Measurements from ENCODE around the gene OR10A4.

Gene OR10A4, protein sequence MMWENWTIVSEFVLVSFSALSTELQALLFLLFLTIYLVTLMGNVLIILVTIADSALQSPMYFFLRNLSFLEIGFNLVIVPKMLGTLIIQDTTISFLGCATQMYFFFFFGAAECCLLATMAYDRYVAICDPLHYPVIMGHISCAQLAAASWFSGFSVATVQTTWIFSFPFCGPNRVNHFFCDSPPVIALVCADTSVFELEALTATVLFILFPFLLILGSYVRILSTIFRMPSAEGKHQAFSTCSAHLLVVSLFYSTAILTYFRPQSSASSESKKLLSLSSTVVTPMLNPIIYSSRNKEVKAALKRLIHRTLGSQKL

DNA sequence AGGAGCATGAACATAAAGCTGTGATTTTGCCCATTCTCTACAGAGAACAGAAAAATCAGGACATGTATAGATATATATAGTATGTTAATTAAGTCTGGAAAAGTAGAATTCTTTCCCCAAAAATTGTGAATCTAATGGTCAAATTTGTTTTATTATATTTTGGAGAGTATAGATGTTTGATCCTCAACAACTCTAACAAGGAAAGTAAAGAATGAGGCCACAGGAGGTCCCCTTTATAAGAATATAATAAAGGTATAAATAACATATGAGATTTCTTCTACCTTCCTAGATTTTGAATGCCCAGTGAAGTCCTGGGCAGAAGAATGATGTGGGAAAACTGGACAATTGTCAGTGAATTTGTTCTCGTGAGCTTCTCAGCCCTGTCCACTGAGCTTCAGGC is at the start of gene OR10A4:
Gene OR10A4 (plus strand): TSS at position 301 of the 400 bp plus-strand sequence. CDS start 23 bp downstream, at position 324.
- TF ChIP-seq, protein P1, sequence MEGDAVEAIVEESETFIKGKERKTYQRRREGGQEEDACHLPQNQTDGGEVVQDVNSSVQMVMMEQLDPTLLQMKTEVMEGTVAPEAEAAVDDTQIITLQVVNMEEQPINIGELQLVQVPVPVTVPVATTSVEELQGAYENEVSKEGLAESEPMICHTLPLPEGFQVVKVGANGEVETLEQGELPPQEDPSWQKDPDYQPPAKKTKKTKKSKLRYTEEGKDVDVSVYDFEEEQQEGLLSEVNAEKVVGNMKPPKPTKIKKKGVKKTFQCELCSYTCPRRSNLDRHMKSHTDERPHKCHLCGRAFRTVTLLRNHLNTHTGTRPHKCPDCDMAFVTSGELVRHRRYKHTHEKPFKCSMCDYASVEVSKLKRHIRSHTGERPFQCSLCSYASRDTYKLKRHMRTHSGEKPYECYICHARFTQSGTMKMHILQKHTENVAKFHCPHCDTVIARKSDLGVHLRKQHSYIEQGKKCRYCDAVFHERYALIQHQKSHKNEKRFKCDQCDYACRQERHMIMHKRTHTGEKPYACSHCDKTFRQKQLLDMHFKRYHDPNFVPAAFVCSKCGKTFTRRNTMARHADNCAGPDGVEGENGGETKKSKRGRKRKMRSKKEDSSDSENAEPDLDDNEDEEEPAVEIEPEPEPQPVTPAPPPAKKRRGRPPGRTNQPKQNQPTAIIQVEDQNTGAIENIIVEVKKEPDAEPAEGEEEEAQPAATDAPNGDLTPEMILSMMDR (IDR thresholded peaks at IDR 0.05): no peak
- no peak for TF ChIP-seq ZFX (IDR thresholded peaks at IDR 0.05; ENCODE audit: borderline replicate concordance)
- no peak within 1 kb of the TSS for H3K27ac ChIP-seq

DNA sequence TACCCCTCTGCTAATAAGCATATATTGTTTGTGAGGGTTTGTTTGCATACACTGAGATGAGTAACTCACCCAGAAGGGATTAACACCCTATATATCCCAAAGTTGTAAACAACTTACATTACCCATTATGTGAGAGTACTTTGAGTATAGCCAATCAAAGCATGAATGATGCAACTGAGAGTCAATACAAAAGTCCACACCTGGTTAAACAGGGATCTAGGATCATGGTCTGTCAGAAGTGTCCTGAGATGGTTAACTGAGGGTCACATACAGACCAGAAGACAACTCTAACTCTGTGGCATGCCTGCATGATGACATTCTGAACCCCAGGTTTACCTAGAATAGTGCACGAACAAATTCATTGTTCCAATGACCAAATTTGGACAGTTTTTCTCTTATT is 48.3 kb upstream of the OR10A4 start:
- TF ChIP-seq, protein P1 (IDR thresholded peaks at IDR 0.05): no peak
- TF ChIP-seq ZFX (IDR thresholded peaks at IDR 0.05; ENCODE audit: borderline replicate concordance): no peak
- H3K27ac ChIP-seq: no peak overlapping the region

DNA sequence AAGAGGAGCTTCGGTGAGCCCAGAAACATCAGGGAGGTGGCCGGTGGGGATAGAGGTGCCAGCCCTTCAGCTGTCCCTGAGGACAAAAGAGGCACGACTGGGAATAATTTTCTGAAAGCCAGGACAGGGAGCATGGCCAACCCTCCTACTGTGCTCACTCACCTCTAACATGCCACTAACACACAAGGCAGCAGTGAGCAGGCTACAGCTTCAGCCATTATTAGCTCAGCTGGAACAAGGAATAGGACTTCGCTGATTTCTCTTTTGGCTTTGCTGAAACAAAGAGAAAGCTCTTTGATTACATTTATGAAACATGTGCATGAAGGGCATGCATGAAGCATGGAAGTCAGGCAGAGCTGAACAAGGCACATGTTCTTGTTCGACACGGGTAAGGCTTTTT is 43.1 kb upstream of the OR10A4 start:
- H3K27ac ChIP-seq: no peak overlapping the region
- TF ChIP-seq, protein P1 (IDR thresholded peaks at IDR 0.05): no peak
- TF ChIP-seq ZFX (IDR thresholded peaks at IDR 0.05; ENCODE audit: borderline replicate concordance): no peak

DNA sequence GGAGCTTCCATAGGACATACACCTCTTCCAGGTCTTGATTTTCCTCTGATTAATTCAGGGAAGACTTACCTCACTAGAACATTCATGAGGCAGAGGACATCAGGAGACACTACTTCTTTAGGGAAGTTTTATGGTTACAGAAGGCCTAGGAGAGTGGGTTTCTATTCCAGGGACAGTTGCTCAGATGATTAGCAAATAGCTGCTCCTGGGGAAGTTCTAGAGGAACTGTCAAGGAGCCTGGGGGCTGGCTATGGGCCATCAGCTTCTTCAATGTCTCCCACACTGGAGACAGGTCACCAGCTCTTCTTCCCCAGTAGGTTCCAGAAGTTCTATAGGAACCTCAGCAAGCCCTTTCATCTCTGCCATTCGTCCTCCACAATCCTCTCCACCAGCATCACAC is 42.4 kb upstream of the OR10A4 start:
- TF ChIP-seq, protein P1 (IDR thresholded peaks at IDR 0.05): no peak
- TF ChIP-seq ZFX (IDR thresholded peaks at IDR 0.05; ENCODE audit: borderline replicate concordance): no peak

DNA sequence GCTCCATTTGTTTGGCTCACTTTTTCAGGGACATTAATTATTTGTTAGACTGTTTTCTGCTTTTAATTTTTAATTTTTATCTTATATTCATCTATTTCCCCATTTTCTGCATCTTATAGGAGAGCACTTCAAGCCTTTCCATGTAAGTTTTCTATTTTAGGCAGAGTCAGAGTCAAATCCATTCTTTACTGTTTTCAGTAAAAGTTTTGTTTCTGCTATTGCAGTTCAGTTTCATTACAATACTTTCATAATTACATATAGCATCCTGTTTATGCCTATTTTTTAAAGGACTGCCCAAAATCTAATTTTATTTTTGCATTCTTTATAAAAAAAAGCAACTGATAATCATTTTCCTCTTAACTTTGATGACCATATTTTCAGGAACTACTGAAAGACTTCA is 34.7 kb upstream of the OR10A4 start:
- TF ChIP-seq, protein P1 (IDR thresholded peaks at IDR 0.05): no peak
- no peak for TF ChIP-seq ZFX (IDR thresholded peaks at IDR 0.05; ENCODE audit: borderline replicate concordance)
- no peak overlapping the region for H3K27ac ChIP-seq

More for the DNA sequence above, 42.4 kb upstream of the OR10A4 start:
- H3K27ac ChIP-seq: no peak overlapping the region

DNA sequence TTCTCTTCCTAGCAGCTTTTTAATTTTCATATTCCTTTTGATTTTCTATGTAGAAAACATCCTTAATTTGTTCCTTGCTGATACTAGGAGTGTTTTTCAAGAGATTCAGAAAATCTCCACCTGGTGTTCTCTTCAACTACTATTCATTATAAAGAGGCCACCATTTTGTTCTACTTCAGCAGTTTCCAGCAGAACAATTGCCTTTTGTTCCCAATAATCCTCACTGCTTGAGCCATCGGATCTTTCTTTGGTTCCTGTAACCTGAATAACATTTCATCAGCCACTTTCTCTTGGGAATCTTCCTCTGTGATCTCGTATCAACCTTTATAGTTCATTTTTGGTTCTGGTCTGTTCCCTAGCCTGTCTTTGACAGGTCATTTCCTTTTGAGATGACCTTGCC is 32.8 kb upstream of the OR10A4 start:
- H3K27ac ChIP-seq: no peak overlapping the region

DNA sequence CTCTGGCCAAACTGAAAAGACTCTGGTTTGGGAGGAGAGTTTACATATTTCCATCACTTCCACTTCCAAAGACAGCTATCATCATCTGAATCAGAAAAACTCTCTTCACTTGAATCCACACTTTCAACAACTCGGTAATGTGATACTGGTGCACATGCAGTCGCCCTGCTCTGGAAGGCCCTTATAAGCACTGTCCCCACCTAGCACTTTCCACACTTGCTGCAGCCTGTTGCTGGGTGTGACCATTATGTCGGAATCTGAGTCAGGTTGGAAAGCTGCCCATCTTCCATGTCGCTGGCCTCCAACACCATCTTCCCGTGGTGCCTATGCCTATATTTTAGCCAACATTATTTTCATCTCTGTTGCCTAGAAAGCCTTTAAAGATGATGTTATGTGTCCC is 32.1 kb upstream of the OR10A4 start:
- H3K27ac ChIP-seq: no peak overlapping the region
- TF ChIP-seq ZFX (IDR thresholded peaks at IDR 0.05; ENCODE audit: borderline replicate concordance): no peak
- TF ChIP-seq, protein P1 (IDR thresholded peaks at IDR 0.05): no peak

More for the DNA sequence above, 32.8 kb upstream of the OR10A4 start:
- TF ChIP-seq ZFX (IDR thresholded peaks at IDR 0.05; ENCODE audit: borderline replicate concordance): no peak
- TF ChIP-seq, protein P1 (IDR thresholded peaks at IDR 0.05): no peak
